ENCODE data around the gene EHBP1. TPM values are rescaled to one million over a fixed set of nuclear protein-coding genes. Genes with fewer than 3 reads are reported as not detected.
"Not testable (repeated sequence)": the region's sequence is repeated elsewhere in the genome, so short reads cannot be mapped to it uniquely, and the experiment has no call there.

The EHBP1 gene
- total and polyA plus RNA-seq, 2 donors (not counting 3 experiments of a cell fraction or from before 2014, with no cell fraction given) = 8.4 to 34.8 TPM

DNA sequence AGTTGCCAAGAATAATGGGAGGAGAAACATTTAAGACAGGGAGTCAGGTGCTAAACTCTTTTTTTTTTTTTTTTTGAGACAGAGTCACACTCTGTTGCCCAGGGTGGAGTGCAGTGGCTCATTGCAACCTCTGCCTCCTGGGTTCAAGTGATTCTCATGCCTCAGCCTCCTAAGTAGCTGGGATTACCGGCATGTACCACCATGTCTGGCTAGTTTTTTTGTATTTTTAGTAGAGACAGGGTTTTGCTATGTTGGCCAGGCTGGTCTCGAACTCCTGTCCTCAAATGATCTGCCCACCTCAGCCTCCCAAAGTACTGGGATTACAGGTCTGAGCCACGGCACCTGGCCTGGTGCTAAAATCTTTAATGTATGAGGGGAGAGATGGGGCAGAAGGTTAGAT lies 7.7 kb downstream of the EHBP1 start:
- FAIRE-seq = not testable (repeated sequence)

DNA sequence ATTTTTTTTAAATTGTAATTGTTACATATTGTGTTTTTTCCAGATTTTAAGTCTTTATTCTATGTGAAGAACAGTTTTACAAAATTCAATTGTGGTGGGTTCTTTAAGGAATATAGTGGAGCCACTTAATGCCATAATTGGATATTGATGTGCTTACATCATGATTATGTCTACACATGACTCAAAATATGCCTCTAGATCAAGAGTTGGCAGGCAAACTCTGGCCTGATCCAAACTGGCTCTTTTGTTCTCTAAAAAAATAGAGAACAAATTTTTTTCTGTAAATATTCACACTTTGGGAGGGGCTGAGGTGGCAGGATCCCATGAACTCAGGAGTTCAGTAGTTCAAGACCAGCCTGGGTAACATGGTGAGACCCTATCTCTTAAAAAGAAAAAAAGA lies 8.3 kb downstream of the EHBP1 start:
- dilution Hi-C loops (cut with MboI; ENCODE audit: extremely low pct_ligation_motif_present, low sequenced_read_pairs) (no loop called here), intact Hi-C loops (cut with micrococcal nuclease) (no loop called here)
- no peak for TF ChIP-seq POLR2AphosphoS5 (IDR thresholded peaks at IDR 0.05; ENCODE audit: insufficient read depth, low read depth, low read length)
- TF ChIP-seq JUN (IDR thresholded peaks at IDR 0.05; ENCODE audit: borderline replicate concordance, insufficient read depth, insufficient read length, low read depth) = no peak
- no peak for TF ChIP-seq EZH2 (IDR thresholded peaks at IDR 0.05; ENCODE audit: borderline replicate concordance, low read depth, low read length, severe bottlenecking)
- TF ChIP-seq MYC (IDR thresholded peaks at IDR 0.05; ENCODE audit: low read depth, low read length) = no peak
- no peak for TF ChIP-seq POLR2A (IDR thresholded peaks at IDR 0.05; ENCODE audit: low read depth, low read length)
- no peak for TF ChIP-seq GATA2 (IDR thresholded peaks at IDR 0.05; ENCODE audit: insufficient read depth, insufficient read length, low read depth, low read length)
- TF ChIP-seq, protein P1, sequence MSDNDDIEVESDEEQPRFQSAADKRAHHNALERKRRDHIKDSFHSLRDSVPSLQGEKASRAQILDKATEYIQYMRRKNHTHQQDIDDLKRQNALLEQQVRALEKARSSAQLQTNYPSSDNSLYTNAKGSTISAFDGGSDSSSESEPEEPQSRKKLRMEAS (IDR thresholded peaks at IDR 0.05; ENCODE audit: insufficient read depth, insufficient read length) = no peak
- no peak overlapping the region for H3K4me3 ChIP-seq (replicated peaks in 1 of 3; ENCODE audit: insufficient read depth in 1 of 3, low read depth in 1 of 3, low read length in 3 of 3)
- peaks cover 2% of the 10 kb centered on the region for H4K20me1 ChIP-seq (replicated peaks; ENCODE audit: control insufficient read depth, extremely low read depth, insufficient read depth, low read length)
- no peaks in the 10 kb centered on the region for H3K27me3 ChIP-seq (ENCODE audit: control insufficient read depth in 2 of 2, insufficient read depth in 2 of 2, low read length in 2 of 2)
- H3K9ac ChIP-seq (replicated peaks; ENCODE audit: extremely low read depth, insufficient read depth, low read length) = no peak overlapping the region
- H3K4me1 ChIP-seq (ENCODE audit: control insufficient read depth, extremely low read depth, insufficient read depth, low read length) = no peaks in the 10 kb centered on the region
- peaks cover 43% of the 10 kb centered on the region for H3K79me2 ChIP-seq (ENCODE audit: control insufficient read depth, insufficient read depth, low read length)
- CTCF ChIA-PET = no interaction called here
- H3K4me2 ChIP-seq (ENCODE audit: insufficient read depth, low read length) = no peak overlapping the region
- no peak overlapping the region for H2AFZ ChIP-seq (ENCODE audit: low read depth, low read length)
- H3K27ac ChIP-seq (ENCODE audit: insufficient read depth, low read depth, low read length) = no peak overlapping the region
- POLR2A ChIA-PET = no interaction called here
- DNase-seq (ENCODE audit: low read depth, low spot score) (no peak), FAIRE-seq (no peak)
- no TSS peak for BruUV-seq (replicated peaks)
- H3K36me3 ChIP-seq (ENCODE audit: control insufficient read depth in 2 of 2, extremely low read depth in 1 of 2, insufficient read depth in 2 of 2, low read length in 2 of 2) = no peaks in the 10 kb centered on the region
- H3K9me3 ChIP-seq (replicated peaks; ENCODE audit: control insufficient read depth, insufficient read depth, low read length) = no peaks in the 10 kb centered on the region
- H3K9me1 ChIP-seq (replicated peaks; ENCODE audit: control insufficient read depth, extremely low read depth, insufficient read depth, low read length) = no peaks in the 10 kb centered on the region

More for the DNA sequence above, 7.7 kb downstream of the EHBP1 start:
- H3K27me3 ChIP-seq (ENCODE audit: control insufficient read depth in 2 of 2, insufficient read depth in 2 of 2, low read length in 2 of 2); H3K27ac ChIP-seq (ENCODE audit: insufficient read depth, low read depth, low read length); dilution Hi-C loops (cut with MboI; ENCODE audit: extremely low pct_ligation_motif_present, low sequenced_read_pairs); H3K36me3 ChIP-seq (ENCODE audit: control insufficient read depth in 2 of 2, extremely low read depth in 1 of 2, insufficient read depth in 2 of 2, low read length in 2 of 2); intact Hi-C loops (cut with micrococcal nuclease); H3K4me3 ChIP-seq (replicated peaks in 1 of 3; ENCODE audit: insufficient read depth in 1 of 3, low read depth in 1 of 3, low read length in 3 of 3); H3K4me2 ChIP-seq (ENCODE audit: insufficient read depth, low read length); H3K9ac ChIP-seq (replicated peaks; ENCODE audit: extremely low read depth, insufficient read depth, low read length); BruUV-seq (replicated peaks); CTCF ChIA-PET; H3K4me1 ChIP-seq (ENCODE audit: control insufficient read depth, extremely low read depth, insufficient read depth, low read length); H4K20me1 ChIP-seq (replicated peaks; ENCODE audit: control insufficient read depth, extremely low read depth, insufficient read depth, low read length); H3K9me3 ChIP-seq (replicated peaks; ENCODE audit: control insufficient read depth, insufficient read depth, low read length); DNase-seq (ENCODE audit: low read depth, low spot score); POLR2A ChIA-PET; H3K9me1 ChIP-seq (replicated peaks; ENCODE audit: control insufficient read depth, extremely low read depth, insufficient read depth, low read length); H2AFZ ChIP-seq (ENCODE audit: low read depth, low read length): not testable (repeated sequence)
- peaks cover 45% of the 10 kb centered on the region for H3K79me2 ChIP-seq (ENCODE audit: control insufficient read depth, insufficient read depth, low read length)
